ENCODE data around the gene MPHOSPH10.
A peak's percentile ranks its signal among the peaks of the same experiment; 100 is the strongest.
"Not testable (repeated sequence)": the region's sequence is repeated elsewhere in the genome, so short reads cannot be mapped to it uniquely, and the experiment has no call there.

Gene MPHOSPH10, protein sequence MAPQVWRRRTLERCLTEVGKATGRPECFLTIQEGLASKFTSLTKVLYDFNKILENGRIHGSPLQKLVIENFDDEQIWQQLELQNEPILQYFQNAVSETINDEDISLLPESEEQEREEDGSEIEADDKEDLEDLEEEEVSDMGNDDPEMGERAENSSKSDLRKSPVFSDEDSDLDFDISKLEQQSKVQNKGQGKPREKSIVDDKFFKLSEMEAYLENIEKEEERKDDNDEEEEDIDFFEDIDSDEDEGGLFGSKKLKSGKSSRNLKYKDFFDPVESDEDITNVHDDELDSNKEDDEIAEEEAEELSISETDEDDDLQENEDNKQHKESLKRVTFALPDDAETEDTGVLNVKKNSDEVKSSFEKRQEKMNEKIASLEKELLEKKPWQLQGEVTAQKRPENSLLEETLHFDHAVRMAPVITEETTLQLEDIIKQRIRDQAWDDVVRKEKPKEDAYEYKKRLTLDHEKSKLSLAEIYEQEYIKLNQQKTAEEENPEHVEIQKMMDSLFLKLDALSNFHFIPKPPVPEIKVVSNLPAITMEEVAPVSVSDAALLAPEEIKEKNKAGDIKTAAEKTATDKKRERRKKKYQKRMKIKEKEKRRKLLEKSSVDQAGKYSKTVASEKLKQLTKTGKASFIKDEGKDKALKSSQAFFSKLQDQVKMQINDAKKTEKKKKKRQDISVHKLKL

GRCh38 chr2:71130152-71130904, at the start of gene MPHOSPH10, which contains the start of gene MCEE:
Gene MPHOSPH10 (plus strand): TSS chr2:71130634. CDS start chr2:71130666, 32 bp downstream.
Gene MCEE (minus strand): TSS chr2:71130229. CDS start chr2:71130219, 10 bp downstream.
- peak; percentile 87 for DNase-seq

DNA sequence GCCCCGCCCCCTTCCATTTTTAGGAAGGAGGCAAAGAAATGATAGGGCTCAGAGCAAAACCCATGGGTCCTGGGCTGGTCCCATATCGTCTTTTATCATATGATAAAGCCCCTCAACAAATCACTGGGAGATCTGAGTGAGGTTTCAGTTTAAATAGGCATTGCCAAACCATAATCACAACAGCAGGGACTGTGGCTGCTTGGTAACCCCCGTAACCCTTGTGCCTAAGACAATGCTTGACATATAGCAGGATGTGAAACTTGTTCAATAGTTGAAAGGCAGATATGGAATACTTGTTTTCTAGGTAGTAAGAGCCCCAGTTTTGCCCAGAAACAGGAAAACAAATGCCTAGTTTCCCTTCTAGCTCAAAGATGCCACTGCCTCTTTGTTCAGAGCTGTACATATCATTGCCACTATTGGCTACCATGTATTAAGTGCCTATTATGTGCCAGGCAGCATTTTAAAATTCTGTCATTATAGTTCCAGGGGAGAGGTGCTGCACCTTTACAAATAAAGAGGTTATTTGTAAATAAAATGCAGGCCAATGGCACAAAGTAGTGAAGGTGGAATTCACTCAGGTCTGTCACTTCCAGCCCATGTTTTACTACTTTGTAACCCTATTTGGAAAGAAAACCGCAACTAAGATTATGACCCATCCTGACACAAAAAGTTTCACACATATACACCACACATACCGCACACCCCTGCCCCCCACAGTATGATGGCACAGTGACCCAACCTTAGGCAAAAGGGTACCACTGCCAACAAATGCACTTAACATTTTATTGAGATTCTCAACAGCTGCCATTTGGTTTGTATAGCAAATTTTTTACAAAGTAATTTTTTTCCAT, 47.8 kb upstream of the MPHOSPH10 start:
- DNase-seq, result peak; percentile 73

DNA sequence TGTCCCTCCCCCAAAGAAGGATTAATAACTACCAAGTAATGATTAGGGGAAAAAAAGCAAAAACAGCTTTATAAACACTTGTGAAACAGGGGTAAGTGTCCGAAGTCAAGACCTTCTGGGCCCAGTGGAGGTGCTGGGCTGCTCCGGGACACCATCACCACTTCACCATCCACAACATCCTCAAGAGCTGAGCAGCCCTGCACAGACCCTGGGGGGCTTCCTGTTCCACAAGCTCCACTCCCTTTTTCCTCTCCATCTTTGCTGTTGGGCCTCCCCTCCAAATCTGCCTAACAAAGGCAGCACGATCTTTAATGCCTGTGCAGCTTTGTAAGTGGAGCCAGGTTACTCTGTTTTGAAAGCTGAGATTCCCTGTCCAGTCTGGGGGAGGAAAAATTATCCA, 47.1 kb upstream of the MPHOSPH10 start:
- not testable (repeated sequence) for DNase-seq

GRCh38 chr2:71083752-71084312, 46.6 kb upstream of the MPHOSPH10 start:
- DNase-seq, result not testable (repeated sequence)

DNA sequence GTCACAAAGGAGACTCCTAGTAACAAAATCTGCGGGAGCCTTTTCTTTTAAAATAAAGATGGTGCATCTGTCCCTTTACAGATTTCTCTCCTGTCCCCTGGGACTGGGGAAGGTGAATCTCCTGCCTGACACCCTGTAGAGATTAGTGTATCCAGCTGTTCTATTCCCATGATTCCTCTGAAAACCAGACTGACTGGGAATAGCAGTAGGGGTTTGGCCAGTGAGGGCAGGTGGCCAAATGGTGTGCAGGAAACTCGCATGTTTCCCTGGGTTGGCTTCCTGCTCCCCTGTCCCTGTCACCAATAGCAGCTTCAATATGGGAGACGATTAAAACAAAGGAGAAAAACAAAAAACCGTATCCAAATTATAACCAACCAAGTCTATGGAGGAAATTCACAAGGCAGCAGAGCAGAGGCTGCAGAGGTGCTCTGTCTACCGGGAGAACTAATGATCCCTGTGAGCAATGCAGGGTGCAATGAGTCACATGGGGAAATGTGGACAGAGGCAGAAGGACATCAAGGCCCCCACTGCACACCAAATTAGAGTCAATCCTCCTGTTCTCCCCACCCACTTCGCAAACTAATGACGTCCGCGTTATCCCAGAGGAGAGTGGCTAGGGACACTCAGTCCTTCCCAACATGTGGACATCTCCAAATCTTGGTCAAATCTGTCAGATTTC, 45.0 kb upstream of the MPHOSPH10 start:
- DNase-seq, result not testable (repeated sequence)

GRCh38 chr2:71089475-71089874, 41.0 kb upstream of the MPHOSPH10 start:
- not testable (repeated sequence) for DNase-seq

- not testable (repeated sequence) for DNase-seq
Measured at GRCh38 chr2:71091808-71092207, 38.6 kb upstream of the MPHOSPH10 start.

- not testable (repeated sequence) for DNase-seq
Measured at GRCh38 chr2:71092491-71093260, 37.8 kb upstream of the MPHOSPH10 start.

DNA sequence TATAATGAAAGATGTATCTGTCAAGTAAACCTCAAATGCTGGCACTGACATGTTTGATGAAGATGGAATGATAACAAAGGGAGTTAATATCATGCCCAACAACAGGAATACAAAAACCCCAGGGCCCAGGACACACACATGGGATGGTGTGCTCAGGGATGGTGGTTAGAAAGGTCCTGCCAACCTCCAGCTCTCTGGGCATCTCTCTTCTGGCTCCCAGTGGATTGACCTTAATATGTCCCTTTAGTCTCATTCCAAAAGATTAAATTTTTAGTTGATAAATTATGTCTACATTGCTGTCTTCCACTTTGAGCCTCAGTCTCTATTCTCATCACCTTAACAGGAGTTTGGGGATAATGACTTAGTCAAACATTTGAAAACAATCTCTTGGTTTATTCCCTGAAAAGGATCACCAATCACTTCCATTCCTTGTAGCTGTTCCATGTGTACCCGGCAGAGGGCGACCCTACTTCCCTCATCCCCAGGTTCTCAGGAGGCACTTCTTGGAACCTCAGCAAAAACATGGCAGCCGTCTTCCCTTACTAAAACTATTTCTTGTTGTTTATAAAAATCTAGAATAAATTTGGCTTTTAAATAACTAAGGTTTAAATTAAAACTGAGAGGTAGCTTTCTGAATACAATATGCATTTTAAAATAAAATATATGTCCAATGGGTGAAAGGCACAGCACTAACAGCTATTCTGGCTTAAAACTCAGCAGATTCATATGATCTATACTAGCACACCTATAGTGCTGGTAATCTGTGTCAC, 30.1 kb upstream of the MPHOSPH10 start:
- peak; percentile 8 for DNase-seq

DNA sequence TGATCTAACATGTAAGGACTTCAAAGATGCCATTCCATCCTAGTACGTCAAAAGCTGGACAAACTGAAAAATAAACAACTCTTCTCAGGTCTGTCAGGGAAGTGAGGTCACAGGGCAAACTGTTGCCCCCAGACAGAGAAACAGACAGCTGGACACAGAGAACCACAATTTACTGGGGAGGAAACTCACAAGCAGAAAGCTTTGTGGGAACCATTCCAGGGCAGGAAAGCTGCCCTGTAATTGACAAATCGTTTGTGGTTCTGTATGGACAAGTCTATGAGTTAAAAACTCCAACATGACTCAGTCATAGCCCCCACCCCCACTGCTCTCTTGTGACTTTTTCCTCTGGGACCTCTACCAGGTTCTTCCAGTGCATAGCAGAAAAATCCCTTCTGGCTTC, 28.8 kb upstream of the MPHOSPH10 start:
- no peak for DNase-seq

DNA sequence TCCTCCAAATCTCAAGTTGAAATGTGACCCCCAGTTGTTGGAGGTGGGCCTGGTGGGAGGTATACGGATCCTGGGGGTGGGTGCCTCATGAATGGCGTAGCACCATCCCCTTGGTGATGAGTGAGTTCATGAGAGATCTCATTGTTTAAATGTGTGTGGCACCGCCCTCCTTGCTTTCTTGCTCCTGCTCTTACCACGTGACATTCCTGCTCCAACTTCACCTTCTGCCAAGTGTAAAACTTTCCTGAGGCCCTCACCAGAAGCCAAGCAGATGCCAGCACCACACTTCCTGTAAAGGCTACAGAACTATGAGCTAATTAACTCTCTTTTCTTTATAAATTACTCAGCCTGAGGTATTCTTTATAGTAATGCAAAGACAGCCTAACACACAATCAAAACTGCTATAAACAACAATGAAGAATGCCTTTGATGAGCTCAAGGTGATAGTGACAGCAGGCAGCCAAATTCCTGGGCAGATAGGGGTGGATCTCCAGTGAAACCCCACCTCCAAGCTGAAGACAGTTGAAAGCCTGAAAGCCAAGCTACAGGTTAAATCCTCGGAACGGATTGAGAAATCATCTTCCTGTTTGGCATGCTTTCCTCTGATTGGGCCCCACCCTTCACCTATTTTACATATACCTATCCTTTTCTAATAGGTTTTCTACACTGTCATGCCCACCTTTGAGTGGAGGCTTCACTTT, 27.3 kb upstream of the MPHOSPH10 start:
- no peak for DNase-seq

- no peak for DNase-seq
Measured at GRCh38 chr2:71103809-71104208, 26.6 kb upstream of the MPHOSPH10 start.

DNA sequence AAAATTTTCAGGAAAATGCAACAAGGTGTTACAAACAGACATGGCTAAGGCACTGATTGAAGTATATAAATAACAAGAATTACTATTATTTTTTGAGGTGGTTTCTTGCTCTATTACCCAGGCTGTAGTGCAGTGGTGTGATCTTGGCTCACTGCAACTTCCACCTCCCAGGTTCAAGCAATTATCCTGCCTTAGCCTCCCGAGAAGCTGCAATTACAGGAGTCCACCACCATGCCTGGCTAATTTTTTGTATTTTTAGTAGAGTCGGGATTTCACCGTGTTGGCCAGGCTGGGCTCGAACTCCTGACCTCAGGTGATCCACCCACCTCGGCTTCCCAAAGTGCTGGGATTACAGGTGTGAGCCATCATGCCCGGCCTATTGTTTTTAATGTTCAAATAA, 24.0 kb upstream of the MPHOSPH10 start:
- not testable (repeated sequence) for DNase-seq

- DNase-seq, result no peak
Measured at GRCh38 chr2:71108091-71108490, 22.3 kb upstream of the MPHOSPH10 start.

GRCh38 chr2:71113843-71114242, 16.6 kb upstream of the MPHOSPH10 start:
- DNase-seq, result no peak

GRCh38 chr2:71117063-71117462, 13.4 kb upstream of the MPHOSPH10 start:
- DNase-seq, result no peak

GRCh38 chr2:71120195-71120594, 10.2 kb upstream of the MPHOSPH10 start:
- DNase-seq, result no peak

- DNase-seq, result no peak
Measured at GRCh38 chr2:71121479-71121878, 9.0 kb upstream of the MPHOSPH10 start.
